HG03571 (cell line): ENCODE results near the gene ANXA2R.
"Not testable (repeated sequence)": the region's sequence is repeated elsewhere in the genome, so short reads cannot be mapped to it uniquely, and the experiment has no call there.

Experiments
- ATAC-seq: cut with Tn5 transposase; IDR thresholded peaks from one replicate; pipeline ENCODE4 v1.9.1; 2021; ENCODE audit not compliant: unreplicated experiment

The ANXA2R gene

DNA sequence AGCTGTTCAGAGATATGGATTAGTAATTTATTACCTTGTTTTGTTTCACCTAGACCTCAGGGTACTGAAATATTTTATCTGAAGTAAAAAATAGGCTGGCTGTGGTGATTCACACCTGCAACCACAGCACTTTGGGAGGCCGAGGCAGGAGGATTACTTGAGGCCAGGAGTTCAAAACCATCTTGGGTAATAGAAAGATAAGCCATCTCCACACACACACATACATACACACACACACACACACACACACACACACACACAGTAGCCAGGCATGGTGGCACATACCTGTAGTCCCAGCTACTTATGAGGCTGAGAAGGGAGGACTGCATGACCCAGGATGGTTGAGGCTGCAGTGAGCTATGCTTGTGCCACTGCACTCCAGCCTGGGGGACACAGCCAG, 3.7 kb downstream of the ANXA2R start:
- no peak for ATAC-seq

DNA sequence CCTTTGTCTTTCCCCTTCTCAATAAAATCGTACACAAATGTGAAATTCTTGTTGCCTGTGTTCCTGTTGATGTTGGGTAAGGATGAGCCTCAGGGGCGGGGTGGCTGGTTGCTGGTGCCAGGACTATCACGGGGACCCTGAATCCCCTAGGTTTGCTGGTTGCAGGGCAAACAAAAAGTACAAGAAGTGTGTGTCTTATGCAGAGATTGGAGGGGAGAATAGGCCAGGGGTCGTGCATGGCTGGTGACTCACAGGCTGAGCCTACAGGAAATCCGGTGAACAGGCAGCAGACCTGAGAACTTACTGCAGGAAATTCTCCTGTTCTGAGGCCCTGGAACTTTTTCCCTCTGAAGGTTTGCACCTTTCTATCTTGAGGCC, 5.5 kb downstream of the ANXA2R start:
- no peak for ATAC-seq

DNA sequence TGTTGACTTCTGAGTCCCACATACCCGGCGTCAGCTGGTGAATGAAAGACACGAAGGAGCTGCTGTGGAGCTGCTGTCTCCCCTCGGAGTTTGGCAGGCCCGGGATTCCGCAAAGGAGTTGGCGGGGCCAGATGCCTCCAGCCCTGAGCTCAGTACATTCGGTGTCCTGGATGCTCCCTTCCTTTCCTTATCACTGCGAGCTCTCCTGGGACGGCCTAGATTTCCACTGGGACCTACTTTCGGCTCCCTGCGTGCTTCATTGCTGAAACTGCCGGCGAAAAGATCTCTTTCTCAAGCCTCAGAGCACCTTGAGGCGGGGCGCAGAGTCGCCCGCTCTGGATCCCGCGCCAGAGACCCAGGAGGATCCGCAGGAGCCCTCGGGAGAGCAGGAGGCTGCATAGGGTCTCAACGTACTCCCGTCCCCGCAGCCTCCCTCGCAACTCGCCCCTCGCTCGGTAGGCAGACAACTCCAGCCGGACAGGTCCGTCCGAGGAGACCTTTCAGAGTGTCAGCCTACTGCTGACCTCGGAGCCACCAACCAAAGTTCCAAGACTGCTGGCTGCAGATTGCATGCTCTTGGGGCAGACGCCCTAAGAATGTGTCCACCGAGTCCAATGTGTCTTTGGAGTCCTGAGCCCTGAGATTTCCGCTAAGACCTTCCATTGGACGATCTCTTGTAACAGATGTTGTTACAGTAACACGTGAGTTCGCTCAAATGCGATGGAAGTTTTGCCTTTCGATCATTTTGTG, 6.1 kb downstream of the ANXA2R start:
- ATAC-seq = no peak

DNA sequence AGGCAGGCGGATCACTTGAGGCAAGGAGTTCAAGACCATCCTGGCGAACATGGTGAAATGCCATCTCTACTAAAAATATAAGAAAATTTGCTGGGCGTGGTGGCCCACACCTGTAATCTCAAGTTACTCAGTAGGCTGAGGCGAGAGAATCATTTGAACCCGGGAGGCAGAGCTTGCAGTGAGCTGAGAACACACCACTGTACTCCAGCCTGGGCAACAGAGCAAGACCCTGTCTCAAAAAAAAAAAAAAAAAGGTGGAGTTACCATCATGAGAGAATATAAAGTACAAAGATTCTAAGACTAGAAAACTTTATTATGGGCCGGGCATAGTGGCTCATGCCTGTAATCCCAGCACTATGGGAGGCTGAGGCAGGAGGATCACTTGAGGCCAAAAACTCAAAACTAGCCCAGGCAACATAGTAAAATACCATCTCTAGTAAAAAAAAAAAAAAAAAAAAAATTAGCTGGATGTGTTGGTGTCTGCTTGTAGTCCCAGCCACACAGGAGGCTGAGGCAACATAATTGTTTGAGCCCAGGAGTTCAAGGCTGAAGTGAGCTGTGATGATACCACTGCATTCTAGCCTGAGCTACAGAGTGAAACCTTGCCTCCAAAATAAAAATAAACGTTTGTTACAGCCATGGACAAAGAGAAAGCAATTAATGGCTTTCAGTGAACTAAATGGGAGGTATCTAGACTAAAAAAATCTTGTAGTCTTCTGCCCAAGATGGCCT, 12.9 kb downstream of the ANXA2R start:
- ATAC-seq = no peak

DNA sequence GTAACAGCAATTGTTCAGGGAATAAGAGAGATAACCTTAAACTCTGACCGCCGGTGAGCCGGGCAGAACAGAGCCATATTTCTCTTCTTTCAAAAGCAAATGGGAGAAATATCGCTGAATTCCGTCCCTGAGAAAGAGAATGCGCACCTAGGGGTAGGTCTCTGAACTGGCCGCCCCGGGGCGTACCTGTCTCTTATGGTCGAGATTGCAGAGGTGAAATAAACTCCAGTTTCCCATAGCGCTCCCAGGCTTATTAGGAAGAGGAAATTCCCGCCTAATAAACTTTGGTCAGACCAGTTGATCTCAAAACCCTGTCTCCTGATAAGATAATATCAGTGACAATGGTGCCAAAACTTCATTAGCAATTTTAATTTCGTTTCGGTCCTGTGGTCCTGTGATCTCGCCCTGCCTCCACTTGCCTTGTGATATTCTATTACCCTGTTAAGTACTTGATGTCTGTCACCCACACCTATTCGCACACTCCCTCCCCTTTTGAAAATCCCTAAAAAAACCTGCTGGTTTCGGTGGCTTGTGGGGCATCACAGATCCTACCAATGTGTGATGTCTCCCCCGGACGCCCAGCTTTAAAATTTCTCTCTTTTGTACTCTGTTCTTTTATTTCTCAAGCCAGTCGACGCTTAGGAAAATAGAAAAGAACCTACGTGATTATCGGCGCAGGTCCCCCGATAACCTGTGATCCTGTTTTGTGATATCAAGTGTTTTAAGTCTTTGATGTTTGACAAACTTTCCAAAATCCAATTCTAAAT, 14.8 kb downstream of the ANXA2R start:
- ATAC-seq = not testable (repeated sequence)

DNA sequence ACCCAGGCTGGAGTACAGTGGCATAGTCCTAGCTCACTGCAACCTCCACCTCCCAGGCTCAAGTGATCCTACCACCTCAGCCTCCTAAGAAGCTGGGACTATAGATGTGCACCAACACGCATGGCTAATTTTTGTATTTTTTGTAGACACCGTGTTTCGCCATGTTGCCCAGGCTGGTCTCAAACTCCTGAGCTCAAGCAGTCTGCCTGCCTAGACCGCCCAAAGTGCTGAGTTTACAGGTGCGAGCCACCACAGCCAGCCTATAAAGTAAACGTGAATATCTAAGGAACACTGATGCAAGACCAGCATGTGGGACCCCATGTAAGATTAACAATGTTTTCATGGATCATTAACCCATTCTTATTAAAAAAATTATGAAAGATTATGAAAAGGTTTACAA, 15.9 kb downstream of the ANXA2R start:
- ATAC-seq = no peak

DNA sequence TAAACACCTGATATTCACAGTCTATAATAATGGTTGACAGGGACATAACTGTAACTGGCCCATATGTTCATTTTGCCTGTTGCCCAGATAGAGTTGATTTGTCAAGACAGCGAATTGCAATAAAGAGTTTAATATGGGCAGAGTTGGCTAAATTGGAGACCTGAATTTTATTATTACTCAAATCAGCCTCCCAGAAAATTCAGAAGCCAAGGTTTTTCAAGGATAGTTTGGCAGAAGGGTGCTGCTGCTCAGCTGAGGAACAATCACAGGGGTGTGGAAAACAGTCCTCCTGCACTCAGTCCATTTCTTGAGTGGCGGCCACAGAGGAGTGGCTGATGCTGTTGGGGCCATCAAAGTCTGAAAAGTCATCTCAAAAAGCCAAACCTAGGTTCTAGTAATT, 19.0 kb downstream of the ANXA2R start:
- no peak for ATAC-seq

DNA sequence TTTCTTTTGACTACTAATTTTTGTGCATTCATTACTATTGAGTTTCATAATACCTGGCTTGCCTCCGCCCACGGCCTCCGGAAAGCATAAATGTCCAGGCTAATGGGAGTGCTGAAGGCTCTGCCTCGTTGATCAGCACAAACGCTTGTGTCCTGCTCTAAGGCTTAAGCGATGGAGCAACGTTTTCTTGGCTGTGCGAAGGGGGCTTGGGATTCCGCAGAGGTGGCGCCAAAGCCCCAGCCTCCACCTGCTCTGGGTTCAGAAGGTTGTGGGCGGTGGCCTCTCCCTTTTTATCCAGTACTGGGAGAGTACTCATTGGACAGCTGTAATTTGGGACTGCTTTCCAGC, 19.7 kb downstream of the ANXA2R start:
- peak; percentile 18 for ATAC-seq

DNA sequence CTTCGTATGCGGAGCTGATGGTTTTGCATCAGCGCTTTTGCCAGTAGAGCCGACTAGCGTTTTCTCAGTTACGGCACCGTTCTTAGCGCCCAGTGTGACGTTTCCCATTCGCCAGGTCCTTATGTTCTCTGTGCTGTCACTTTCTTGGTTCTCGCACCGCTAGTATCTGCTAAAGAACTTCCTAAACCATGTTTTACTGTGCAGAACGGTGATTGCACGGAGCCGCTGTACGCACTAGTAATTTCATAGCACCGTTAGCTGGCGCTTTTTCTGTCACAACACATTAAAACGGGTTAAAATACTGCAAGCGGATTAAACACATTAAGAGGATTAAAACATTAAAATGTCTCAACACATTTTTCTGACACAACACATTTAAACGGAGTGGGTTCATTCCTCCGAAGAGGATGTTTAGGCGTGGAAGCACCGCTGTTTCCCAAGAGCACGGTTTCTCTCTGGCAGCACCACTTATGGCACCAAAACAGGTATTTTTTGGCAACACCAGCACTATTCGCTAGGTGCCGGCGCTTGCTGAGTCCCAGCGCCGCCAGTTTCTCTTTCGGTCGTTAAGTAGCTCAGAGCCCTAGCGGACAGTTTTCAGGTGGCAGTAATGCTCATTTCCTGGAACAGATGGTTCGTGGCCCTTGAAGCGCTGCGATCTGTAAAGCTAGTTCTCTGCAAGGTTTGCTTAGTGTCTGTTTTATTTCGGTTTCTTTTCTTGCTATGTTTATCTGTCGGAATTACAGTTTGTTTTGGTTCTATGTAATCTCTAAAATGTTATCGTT, 20.3 kb downstream of the ANXA2R start:
- ATAC-seq = peak; percentile 74

DNA sequence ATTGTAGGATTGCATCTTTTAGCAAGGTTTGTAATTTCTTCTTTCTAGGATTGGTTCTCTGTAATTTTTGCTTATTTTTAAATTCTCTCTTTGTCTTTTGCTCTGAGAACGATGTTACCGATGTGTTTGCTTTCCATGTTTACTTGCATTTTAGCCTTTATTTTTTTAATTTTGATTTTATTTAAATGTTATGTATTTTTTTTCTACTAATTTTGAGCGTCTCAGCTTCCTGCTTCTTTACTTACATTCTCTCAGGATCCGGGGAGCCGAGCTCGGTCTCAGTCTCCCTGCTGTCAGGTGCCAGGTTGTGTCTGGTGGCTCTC, 20.9 kb downstream of the ANXA2R start:
- no peak for ATAC-seq

DNA sequence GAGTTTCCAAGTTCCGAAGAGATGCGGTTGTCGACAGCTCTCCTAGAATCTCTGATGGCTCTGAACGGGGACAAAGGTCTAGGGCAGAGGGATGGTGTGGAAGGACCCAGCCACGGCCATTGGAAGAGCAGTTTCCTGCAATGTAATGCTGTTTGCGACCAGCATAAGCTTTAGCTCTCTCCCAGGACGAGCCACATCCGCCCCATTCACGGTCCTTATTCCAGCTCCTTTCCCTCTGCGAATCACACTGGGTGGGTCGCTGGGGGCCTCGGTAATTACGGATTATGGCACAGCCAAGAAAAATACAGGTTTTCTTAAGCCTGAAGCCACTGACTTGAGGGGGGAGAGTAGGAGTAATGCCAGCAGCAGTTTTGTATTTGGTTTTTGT, 22.7 kb downstream of the ANXA2R start:
- no peak for ATAC-seq

DNA sequence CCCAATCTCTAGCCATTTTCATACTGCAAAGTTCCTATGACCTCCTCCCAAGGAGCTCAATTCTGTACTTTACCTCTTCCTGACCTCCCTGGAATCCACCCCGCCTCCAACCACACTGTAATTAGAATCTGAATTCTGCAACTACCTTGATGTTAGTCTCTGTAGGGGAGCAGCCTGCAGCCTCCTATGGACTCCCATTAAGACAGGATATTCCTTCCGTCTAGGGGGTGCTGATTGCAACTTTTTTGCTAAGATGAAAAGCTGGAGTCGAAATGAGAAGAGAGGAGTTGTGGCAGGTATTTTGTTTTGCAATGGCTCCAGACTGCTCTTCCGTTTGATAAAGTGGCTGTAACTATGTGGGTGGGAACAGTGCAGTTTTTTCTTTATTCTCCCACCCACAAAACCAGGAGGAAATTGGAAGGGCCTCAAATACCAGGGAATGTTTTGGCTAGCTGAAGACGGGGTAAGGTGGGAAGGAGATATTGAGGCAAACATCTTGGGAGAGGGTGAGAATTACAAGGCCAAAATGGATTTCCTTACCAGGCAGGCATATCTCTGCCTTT, 23.8 kb downstream of the ANXA2R start:
- no peak for ATAC-seq

DNA sequence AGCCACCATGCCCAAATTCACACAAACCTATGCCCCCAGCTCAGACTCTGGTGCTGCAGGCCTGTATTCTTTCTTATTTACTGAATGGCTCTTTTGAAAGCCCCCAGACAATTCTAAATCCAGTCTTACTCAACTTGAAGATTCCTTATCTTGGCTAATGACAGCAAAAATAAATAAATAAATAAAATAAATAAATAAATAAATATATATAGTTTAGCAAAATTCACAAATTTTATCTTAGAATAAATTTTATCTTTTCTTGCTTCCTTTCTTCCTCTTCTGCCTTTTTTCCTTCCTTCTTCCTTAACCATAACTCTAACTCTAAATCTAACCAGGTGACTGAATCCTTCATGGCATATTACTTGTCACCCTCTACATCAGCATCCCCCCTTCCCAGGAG, 25.6 kb downstream of the ANXA2R start:
- no peak for ATAC-seq

DNA sequence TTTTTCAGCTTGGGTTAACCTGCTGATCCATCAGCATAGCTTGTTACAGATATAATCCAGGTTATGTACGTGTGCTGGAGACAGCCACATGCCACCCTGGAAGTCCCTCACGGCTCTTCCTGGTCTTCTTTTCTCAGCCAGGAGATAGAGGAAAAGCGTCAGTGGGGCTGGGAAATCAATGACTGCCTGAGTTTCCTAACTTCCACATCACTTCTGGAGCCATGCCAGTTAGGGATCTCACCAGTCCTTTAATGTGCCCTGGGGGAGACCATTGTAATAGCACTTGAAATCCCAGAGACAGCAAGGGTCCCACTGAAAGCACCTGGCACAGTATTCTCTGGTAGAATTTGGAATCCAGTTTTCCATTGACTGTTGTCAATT, 29.2 kb downstream of the ANXA2R start:
- no peak for ATAC-seq

DNA sequence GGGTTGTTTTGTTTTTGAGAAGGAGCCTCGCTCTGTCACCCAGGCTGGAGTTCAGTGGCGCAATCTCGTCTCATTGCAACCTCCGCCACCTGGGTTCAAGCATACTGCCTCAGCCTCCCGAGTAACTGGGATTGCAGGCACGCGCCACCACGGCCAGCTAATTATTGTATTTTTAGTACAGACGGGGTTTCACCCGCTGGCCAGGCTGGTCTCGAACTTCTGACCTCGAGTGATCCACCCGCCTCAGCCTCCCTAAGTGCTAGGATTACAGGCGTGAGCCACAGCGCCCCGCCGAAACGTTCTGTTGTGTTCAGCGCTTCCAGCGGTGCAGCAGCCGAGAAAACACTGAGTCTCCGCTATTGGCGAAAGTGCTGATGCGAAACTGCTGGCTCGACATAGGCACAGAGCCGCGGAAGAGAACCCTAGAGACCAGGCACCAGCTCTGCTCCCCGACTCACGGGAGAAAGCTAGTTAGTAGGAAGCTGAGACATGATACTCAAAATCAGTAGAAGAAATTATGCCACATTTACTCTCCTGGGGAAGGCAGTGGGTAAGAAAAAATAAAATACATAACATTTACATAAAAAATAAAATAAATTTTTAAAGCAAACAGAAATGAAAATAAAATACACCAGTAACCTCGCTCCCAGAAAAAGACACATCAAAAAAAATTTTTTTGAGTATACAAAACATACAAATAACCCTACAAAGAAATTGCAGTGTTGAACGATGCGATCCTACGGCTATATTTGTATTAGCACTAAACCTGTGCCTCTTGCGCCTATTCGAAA, 31.6 kb downstream of the ANXA2R start:
- peak; percentile 34 for ATAC-seq

DNA sequence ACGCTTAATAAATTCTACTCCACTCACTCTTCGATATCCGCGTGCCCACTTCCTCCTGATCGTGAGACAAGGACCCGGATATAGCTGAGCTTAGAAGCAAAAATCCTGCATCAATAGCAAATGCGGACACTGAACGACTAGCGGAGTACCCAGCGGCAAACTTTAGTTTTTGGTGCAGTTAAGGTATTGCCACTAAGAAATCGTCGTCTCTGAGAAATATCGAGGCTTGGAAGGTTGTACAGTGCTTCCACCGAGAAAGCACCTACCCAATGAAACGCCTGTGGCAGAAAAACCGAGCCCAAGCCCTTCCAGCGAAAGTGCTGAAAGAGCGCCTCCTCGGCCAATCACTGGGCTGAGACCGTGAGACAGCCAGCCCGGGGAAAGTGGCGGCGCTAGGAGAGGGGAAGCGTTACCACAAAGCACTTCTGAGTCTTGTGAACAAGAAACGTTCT, 32.2 kb downstream of the ANXA2R start:
- ATAC-seq = peak; percentile 50

DNA sequence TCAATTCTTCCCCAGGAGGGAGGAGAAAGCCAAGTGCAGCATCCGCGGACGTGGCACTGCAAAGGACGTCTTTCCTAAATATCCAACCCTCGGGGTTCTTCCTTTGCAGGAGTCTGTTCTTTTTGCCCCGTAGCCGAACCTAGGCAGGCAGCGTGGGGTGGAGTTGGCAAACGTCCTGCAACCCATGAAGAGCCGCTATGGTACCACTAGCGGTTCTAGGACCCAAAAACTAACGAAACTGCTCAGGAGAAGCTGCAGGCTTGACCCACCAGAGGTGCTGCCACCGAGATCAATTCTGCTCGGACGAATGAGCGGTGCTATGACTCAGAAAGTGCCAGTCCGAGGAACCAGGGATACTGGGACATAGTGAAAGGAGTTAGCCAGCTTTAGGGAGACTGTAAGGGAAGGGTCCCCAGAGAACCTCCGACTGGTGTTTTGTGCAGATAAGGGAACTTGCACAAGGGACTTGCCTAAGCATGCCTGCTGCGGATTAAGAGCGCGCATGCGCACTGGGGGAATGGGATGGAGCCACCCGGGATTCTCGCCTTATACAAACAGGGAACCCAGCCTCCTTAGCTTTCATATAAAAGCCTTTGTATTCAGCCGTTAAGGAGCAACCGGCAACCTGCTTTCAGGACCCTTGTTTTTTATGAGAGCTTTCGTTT, 32.7 kb downstream of the ANXA2R start:
- ATAC-seq = peak; percentile 17

DNA sequence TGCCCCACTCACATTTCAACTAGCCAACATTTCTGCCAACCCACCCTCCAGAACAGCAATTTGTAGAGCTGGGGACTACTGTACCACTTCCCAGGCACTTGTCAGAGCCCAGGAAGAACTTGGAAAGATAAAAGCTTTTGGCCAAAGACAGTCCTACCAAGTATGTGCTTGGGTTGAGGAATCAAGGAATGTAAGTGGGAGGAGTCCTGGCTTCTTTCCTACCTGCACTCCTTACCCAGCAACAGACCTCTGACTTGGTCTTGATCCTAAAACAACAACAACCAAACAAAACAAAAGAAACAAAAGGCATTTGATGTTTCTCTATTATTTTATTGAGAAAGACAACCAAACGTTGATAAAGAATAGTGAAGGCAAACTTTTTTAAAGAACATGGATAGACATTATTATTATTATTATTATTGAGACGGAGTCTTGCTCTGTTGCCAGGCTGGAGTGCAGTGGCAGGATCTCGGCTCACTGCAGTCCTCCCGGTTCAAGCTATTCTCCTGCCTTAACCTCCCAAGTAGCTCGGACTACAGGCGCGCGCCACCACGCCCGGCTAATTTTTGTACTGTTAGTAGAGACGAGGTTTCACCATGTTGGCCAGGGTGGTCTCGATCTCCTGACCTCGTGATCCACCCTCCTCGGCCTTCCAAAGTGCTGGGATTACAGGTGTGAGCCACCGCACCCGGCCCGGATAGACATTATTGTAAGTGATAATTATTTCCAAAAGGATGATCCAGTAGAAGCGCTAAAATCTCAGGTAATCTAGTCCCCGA, 33.5 kb downstream of the ANXA2R start:
- ATAC-seq = no peak

DNA sequence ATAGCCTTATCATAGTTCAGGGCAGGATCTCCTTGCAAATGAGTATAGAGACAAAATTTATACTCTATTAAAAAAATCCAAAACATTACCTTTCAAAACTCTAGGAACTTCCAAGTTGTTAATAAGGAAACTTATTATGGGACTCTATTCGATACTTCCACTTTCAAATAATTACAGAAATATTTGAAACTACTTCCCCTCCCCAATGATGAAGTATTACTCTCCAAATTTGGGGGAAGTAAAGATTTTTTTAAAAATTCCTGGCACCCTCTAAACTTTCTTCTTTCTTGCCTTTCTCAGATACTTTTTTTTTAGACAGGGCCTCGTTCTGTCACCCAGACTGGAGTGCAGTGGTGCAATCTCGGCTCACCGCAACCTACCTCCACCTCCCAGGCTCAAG, 35.1 kb downstream of the ANXA2R start:
- no peak for ATAC-seq
